Stimulated activated CD4-positive, alpha-beta T cell treated with anti-CD3 and anti-CD28 coated beads, Interleukin-15, amount 100 ng/mL, for 48 hours (primary cell): ENCODE measurements around the gene BYSL.

Experiments used
- DNase-seq, 2 donors: peaks; one replicate each; pipeline ENCODE4 v3.0.0-alpha.2; 2020; ENCODE audit warnings: low read depth in 2 of 2

The BYSL gene

GRCh38 chr6:41976794-41977484, 55.6 kb downstream of the BYSL start:
- DNase-seq, result peak in 1 of 2 donors; percentile 35
